Panc1 (cell line): ENCODE data around the gene TTC29.
"Not testable (repeated sequence)": the region's sequence is repeated elsewhere in the genome, so short reads cannot be mapped to it uniquely, and the experiment has no call there.

ENCODE experiments used
- CTCF ChIP-seq: fragments of 450-650 bp; IDR thresholded peaks from 2 replicates; pipeline ENCODE4 v1.5.1; 2017; ENCODE audit warnings: mild to moderate bottlenecking
- POLR2AphosphoS5 ChIP-seq: IDR thresholded peaks from 2 replicates; pipeline ENCODE4 v1.6.1; 2012; ENCODE audit warnings: mild to moderate bottlenecking, low read depth, low read length, moderate library complexity
- REST ChIP-seq, 2 experiments: IDR thresholded peaks; 2 replicates each; pipeline ENCODE4 v1.6.1; 2011 to 2012; ENCODE audit warnings: low read depth in 2 of 2, control low read depth in 1 of 2, low read length in 1 of 2, mild to moderate bottlenecking in 1 of 2, moderate library complexity in 1 of 2; ENCODE audit not compliant: insufficient read depth in 1 of 2

GRCh38 chr4:146822980-146823379 lies 122.7 kb downstream of the TTC29 start:
- not testable (repeated sequence) for TF ChIP-seq CTCF; POLR2AphosphoS5; REST (IDR thresholded peaks at IDR 0.05; ENCODE audit: insufficient read depth in 1 of 2, low read depth in 2 of 2, low read length in 1 of 2)
